IPS-NIHi7 (cell line): Measurements from ENCODE around the gene ACVRL1.

Experiments
- DNase-seq: peaks from one replicate; pipeline ENCODE4 v3.0.0; 2012; ENCODE audit warnings: mixed read lengths; ENCODE audit errors: extremely low spot score

The ACVRL1 gene

GRCh38 chr12:51942501-51943000 lies 35.2 kb downstream of the ACVRL1 start:
- no peak for DNase-seq

GRCh38 chr12:51943346-51943745 lies 36.0 kb downstream of the ACVRL1 start:
- DNase-seq: no peak

- no peak for DNase-seq
Measured at GRCh38 chr12:51944608-51945233, 37.4 kb downstream of the ACVRL1 start.

- no peak for DNase-seq
Measured at GRCh38 chr12:51947246-51947996, 40.1 kb downstream of the ACVRL1 start.

GRCh38 chr12:51948066-51948465 lies 40.8 kb downstream of the ACVRL1 start:
- no peak for DNase-seq

- no peak for DNase-seq
Measured at GRCh38 chr12:51949342-51950030, 42.2 kb downstream of the ACVRL1 start.

- no peak for DNase-seq
Measured at GRCh38 chr12:51950682-51951198, 43.4 kb downstream of the ACVRL1 start.

- DNase-seq: peak; percentile 91
Measured at GRCh38 chr12:51951199-51951842, 44.0 kb downstream of the ACVRL1 start, which contains the start of gene ACVR1B. ACVR1B (plus strand) TSS chr12:51951699; CDS start chr12:51951744, 45 bp downstream.

- DNase-seq: peak; percentile 37
Measured at GRCh38 chr12:51951843-51952722, 44.8 kb downstream of the ACVRL1 start.

GRCh38 chr12:51953089-51953488 lies 45.8 kb downstream of the ACVRL1 start:
- DNase-seq: no peak

GRCh38 chr12:51953864-51954263 lies 46.6 kb downstream of the ACVRL1 start:
- DNase-seq: no peak

GRCh38 chr12:51954561-51955361 lies 47.5 kb downstream of the ACVRL1 start:
- no peak for DNase-seq

- no peak for DNase-seq
Measured at GRCh38 chr12:51955702-51956101, 48.4 kb downstream of the ACVRL1 start.

- DNase-seq: no peak
Measured at GRCh38 chr12:51958542-51958941, 51.2 kb downstream of the ACVRL1 start.

- no peak for DNase-seq
Measured at GRCh38 chr12:51959211-51959610, 51.9 kb downstream of the ACVRL1 start.

GRCh38 chr12:51959921-51960320 lies 52.6 kb downstream of the ACVRL1 start:
- no peak for DNase-seq

GRCh38 chr12:51960488-51960887 lies 53.2 kb downstream of the ACVRL1 start:
- DNase-seq: no peak

GRCh38 chr12:51960890-51961289 lies 53.6 kb downstream of the ACVRL1 start:
- DNase-seq: no peak

- no peak for DNase-seq
Measured at GRCh38 chr12:51961834-51962233, 54.5 kb downstream of the ACVRL1 start.

- DNase-seq: no peak
Measured at GRCh38 chr12:51962737-51963136, 55.4 kb downstream of the ACVRL1 start.
